Thoracic aorta (tissue), 2 donors: ENCODE results near the gene MAFF. TPM values are rescaled to one million over a fixed set of nuclear protein-coding genes. Genes with fewer than 3 reads are reported as not detected.

Experiments
- ATAC-seq: fragments of 150-250 bp; one replicate; pipeline ENCODE4 v1.8.0; 2017; ENCODE audit warnings: low read depth; ENCODE audit not compliant: insufficient number of reproducible peaks, low FRiP score
- DNase-seq: peaks from one replicate; pipeline ENCODE4 v3.0.0-alpha.2; 2020; ENCODE audit warnings: low spot score
- H3K27ac ChIP-seq, 2 donors: fragments of 200-600 bp; sonication (generic); 1 replicate in 1 of 2; 2 replicates in 1 of 2; pipeline ENCODE4 v1.5.1; 2016; ENCODE audit warnings: mild to moderate bottlenecking in 2 of 2, moderate library complexity in 2 of 2
- H3K27me3 ChIP-seq: fragments of 200-600 bp; sonication (generic); replicated peaks from 2 replicates; pipeline ENCODE4 v1.6.0; 2016; ENCODE audit warnings: mild to moderate bottlenecking; ENCODE audit not compliant: insufficient read depth
- H3K36me3 ChIP-seq: fragments of 200-600 bp; sonication (generic); one replicate; pipeline ENCODE4 v1.5.1; 2016
- H3K4me1 ChIP-seq, 2 donors: fragments of 200-600 bp; sonication (generic); 1 replicate in 1 of 2; 2 replicates in 1 of 2; pipeline versions ENCODE4 v1.5.1 to v1.6.0; 2016; ENCODE audit warnings: low read depth in 2 of 2, mild to moderate bottlenecking in 1 of 2; ENCODE audit not compliant: control insufficient read depth in 1 of 2
- H3K4me3 ChIP-seq: fragments of 200-600 bp; sonication (generic); 2 replicates; pipeline ENCODE4 v1.5.1; 2016; ENCODE audit warnings: mild to moderate bottlenecking
- H3K9me3 ChIP-seq: fragments of 200-600 bp; sonication (generic); 2 replicates; pipeline ENCODE4 v1.5.1; 2016
- total RNA-seq, 2 donors: library from RNA; depleted of rRNA; stranded (reverse); fragments of >200 nt; gene quantifications; one replicate each; pipeline versions ENCODE4 v1.1.0 to v1.2.3, GENCODE V29; 2016
- TF ChIP-seq, protein P1 (sequence below): fragments of 200-600 bp; sonication (generic); IDR thresholded peaks from one replicate; pipeline ENCODE4 v1.5.1; 2019; ENCODE audit warnings: antibody characterized with exemption

The MAFF gene
- total RNA-seq, 2 donors from 2014 or later: 97.6 to 111 TPM

DNA sequence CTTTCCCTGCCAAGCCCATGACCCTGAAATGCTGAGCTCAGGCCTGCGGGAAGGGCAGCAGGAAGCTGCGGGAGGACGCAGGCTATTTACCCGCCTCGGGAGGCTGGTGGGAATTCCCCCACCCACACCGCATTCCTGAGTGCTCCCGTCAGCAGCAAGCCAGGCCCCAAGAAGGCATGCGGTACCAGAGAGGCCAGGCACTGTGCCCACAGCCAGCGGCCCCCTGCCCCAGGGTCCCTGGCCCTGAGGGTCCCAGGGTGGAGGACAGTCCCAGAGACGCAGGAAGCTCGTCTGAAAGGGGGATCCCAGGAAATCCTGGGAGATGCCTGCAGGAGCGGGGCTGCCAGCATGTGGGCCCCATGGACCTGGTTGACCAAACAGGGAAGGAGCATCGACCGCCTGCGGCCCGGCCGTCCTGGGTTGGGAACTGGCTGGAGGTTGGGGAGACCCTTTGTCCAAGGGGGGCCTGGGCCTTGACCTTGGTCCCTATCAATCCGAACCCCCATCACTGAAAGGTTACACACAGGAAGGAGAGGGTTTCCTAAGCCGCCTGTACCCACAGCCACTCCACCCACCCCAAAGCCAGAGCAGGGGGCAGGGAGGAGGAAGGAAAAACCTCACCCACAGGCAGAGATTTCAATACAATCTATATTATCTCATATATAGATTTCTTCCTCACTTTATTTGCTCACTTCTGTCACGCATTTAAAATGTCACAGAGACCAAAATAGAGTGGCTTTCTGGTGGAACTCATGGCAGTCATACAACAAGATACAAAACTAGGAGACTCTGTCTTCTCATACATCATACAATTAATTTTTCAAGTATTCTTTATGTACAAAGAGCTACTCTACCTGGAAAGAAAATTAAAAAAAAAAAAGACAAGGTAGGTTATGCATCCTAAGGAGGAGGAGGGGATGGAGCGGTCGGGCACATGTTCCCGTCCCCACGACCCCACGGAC is 17.1 kb downstream of the MAFF start:
- Histone ChIP-seq H3K4me3 (no peak overlapping the region), H3K9me3 (no peaks in the 10 kb centered on the region), H3K27me3 (no peaks in the 10 kb centered on the region), H3K4me1 (peaks cover 19 to 47% of the 10 kb centered on the region in 2 donors), H3K27ac (peak overlapping the region; percentile 93 to 95), H3K36me3 (peaks cover 6% of the 10 kb centered on the region)
- DNase-seq (peak; percentile 43), ATAC-seq (peak; percentile 58)
- TF ChIP-seq, protein P1, sequence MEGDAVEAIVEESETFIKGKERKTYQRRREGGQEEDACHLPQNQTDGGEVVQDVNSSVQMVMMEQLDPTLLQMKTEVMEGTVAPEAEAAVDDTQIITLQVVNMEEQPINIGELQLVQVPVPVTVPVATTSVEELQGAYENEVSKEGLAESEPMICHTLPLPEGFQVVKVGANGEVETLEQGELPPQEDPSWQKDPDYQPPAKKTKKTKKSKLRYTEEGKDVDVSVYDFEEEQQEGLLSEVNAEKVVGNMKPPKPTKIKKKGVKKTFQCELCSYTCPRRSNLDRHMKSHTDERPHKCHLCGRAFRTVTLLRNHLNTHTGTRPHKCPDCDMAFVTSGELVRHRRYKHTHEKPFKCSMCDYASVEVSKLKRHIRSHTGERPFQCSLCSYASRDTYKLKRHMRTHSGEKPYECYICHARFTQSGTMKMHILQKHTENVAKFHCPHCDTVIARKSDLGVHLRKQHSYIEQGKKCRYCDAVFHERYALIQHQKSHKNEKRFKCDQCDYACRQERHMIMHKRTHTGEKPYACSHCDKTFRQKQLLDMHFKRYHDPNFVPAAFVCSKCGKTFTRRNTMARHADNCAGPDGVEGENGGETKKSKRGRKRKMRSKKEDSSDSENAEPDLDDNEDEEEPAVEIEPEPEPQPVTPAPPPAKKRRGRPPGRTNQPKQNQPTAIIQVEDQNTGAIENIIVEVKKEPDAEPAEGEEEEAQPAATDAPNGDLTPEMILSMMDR: no peak

DNA sequence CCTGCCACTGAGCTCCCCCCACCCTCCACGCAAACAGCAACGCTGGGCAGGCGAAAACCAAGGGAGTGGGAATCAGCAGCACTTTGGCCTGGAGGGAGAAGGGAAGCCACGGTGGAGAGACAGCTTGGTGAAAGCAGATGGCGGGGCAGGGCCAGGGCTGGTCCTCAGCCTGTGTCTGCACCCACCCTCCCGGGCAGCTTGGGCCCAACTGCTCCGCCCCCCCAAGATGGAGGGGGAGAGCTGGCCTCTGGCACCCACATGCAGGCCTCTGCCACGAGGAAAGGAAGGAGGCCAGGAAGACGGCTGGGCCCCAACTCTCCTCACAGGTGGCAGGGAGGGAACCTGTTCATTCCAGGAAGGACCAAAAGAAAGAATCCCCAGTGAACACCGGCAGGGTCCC is 17.8 kb downstream of the MAFF start:
- H3K9me3 ChIP-seq: no peaks in the 10 kb centered on the region
- no peak for ATAC-seq
- no peaks in the 10 kb centered on the region for H3K27me3 ChIP-seq
- TF ChIP-seq, protein P1: no peak
- peaks cover 9% of the 10 kb centered on the region for H3K36me3 ChIP-seq
- no peak overlapping the region for H3K4me3 ChIP-seq
- peaks cover 15 to 42% of the 10 kb centered on the region in 2 donors for H3K4me1 ChIP-seq
- no peak for DNase-seq
- H3K27ac ChIP-seq: peak overlapping the region; percentile 93 to 95

DNA sequence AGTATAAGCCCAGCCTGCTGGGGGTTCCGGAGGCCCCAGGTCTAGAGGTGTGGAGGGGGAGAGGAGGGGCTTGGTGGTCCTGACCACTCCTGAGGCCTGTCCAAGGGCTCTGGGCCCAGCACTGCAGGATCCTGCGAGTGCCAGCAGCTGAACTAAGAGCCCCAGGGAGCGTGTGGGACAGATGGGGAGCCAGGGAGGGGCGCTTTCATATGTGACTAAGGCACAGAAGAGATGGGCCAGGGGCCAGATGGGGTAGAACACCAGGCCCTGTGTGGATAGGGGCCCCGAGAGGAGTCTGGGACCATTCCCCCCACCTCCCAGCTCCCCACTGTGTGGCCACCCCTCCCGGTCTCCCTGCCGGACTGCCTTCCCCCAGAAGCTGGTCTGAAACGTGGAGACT is 18.4 kb downstream of the MAFF start:
- Histone ChIP-seq H3K4me1 (peaks cover 15 to 42% of the 10 kb centered on the region in 2 donors), H3K27ac (peak overlapping the region; percentile 93 to 95), H3K9me3 (no peaks in the 10 kb centered on the region), H3K36me3 (peaks cover 14% of the 10 kb centered on the region), H3K27me3 (no peaks in the 10 kb centered on the region), H3K4me3 (no peak overlapping the region)
- TF ChIP-seq, protein P1: no peak
- ATAC-seq: no peak
- no peak for DNase-seq

DNA sequence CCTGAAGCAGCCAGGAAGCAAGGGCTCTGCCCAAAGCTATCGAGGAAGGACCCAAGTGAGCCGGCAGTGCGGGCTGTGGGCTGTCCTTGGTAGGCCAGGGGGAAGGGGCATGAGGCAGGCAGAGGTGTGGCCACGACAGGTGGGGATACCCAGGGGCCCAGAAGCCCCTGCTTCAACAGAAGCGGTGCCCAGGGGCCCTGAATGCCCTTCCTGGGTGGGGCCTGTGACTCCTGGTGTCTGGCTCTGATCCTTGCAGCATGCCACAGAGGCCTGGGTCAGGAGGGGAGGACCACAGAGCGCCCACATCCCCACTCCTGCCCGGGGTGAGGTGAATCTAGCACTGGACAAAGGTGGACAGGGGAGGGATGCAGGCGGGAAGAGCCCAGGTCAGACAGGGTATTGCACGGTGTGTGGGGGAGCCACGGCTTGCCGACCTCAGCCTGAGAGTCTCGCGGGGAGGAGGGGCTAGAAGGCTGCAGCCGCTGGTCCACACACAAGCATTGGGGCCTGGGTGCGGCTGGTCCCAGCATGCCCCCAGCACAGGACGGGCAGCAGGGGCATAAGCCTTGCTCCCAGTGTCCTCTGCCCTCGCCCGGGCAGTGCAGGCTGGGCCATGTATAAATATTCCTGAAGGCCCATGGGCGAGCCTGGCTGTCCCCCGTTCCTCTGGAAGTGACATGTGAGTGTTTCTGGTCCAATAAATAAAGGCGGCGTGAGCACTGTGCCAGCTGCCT is 19.0 kb downstream of the MAFF start:
- Histone ChIP-seq H3K36me3 (peaks cover 18% of the 10 kb centered on the region), H3K4me3 (no peak overlapping the region), H3K9me3 (no peaks in the 10 kb centered on the region), H3K4me1 (peaks cover 15 to 42% of the 10 kb centered on the region in 2 donors), H3K27me3 (no peaks in the 10 kb centered on the region), H3K27ac (peak overlapping the region; percentile 93 to 95)
- DNase-seq (no peak), ATAC-seq (no peak)
- TF ChIP-seq, protein P1: no peak

DNA sequence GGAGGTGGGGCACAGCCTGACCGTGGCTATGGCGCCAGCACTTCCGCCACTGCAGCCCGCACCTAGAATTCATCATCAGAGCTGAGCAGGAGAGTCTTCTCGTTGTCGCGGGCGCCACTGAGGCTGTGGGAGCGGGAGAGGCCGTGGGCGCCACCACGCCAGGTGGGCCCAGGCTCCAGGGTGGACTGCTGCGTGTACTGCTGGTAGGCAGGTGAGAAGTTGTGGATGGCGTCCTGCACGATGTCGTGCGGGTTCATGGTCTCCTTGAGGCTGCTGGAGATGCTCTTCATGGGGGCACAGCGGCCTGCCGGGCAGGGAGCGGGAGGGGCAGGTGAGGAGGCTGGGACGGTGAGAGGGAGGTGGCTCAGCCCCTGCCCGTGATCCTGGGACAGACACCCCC is 19.6 kb downstream of the MAFF start:
- DNase-seq (no peak), ATAC-seq (no peak)
- H3K36me3 ChIP-seq: peaks cover 18% of the 10 kb centered on the region
- H3K4me3 ChIP-seq: no peak overlapping the region
- peak overlapping the region; percentile 34 to 95 for H3K27ac ChIP-seq
- no peaks in the 10 kb centered on the region for H3K9me3 ChIP-seq
- H3K27me3 ChIP-seq: no peaks in the 10 kb centered on the region
- peaks cover 15 to 42% of the 10 kb centered on the region in 2 donors for H3K4me1 ChIP-seq
- TF ChIP-seq, protein P1: no peak
